Measurements from ENCODE around the gene CFB. TPM values are rescaled to one million over a fixed set of nuclear protein-coding genes. Genes with fewer than 3 reads are reported as not detected.

CFB gene
- total and polyA plus RNA-seq, 2 of the 13 experiments (the other 11 are each of a cell fraction or from before 2014, with no cell fraction given) = 171 to 513 TPM

GRCh38 chr6:31971993-31972708 lies 26.3 kb downstream of the CFB start, which contains the start of gene DXO (continued):
- TF ChIP-seq SNAPC4 (CRISPR knock-in tag; IDR thresholded peaks at IDR 0.05) (peak; percentile 76), WIZ (CRISPR knock-in tag; IDR thresholded peaks at IDR 0.05) (no peak; the same call in 1 of the 2 replicates), PLRG1 (conservative IDR thresholded peaks at IDR 0.05) (no peak), TAF15 (IDR thresholded peaks at IDR 0.05; ENCODE audit: low read depth, low read length, poor library complexity, severe bottlenecking) (peak; percentile 76), HNRNPL (IDR thresholded peaks at IDR 0.05; ENCODE audit: low read depth, low read length) (peak; percentile 70; the same call in 1 of the 2 replicates), PAWR (CRISPR knock-in tag; IDR thresholded peaks at IDR 0.05; ENCODE audit: borderline replicate concordance) (0 out of 2 replicates have a peak, but pooled peaks have one; percentile 5), NFATC3 (CRISPR knock-in tag; IDR thresholded peaks at IDR 0.05) (peak; percentile 8; the same call in 1 of the 2 replicates), HES4 (CRISPR knock-in tag; IDR thresholded peaks at IDR 0.05; ENCODE audit: borderline replicate concordance) (peak; percentile 17), ZFY (CRISPR knock-in tag; IDR thresholded peaks at IDR 0.05) (peak; percentile 80), NR3C1 (CRISPR knock-in tag; IDR thresholded peaks at IDR 0.05) (no peak), HDAC6 (IDR thresholded peaks at IDR 0.05; ENCODE audit: low read depth, low read length) (no peak), PRDM10 (CRISPR knock-in tag; IDR thresholded peaks at IDR 0.05; ENCODE audit: low read depth) (peak; percentile 41; the same call in 1 of the 2 replicates), PRMT3 (CRISPR knock-in tag; IDR thresholded peaks at IDR 0.05; ENCODE audit: borderline replicate concordance, low read depth) (no peak), ZNF605 (CRISPR knock-in tag; IDR thresholded peaks at IDR 0.05) (peak; percentile 25; the same call in 1 of the 2 replicates), MED1 (CRISPR knock-in tag; IDR thresholded peaks at IDR 0.05) (peak; percentile 80), ZSCAN21 (CRISPR knock-in tag; IDR thresholded peaks at IDR 0.05; ENCODE audit: borderline replicate concordance) (peak; percentile 94; the same call in 1 of the 2 replicates), ZNF260 (CRISPR knock-in tag; IDR thresholded peaks at IDR 0.05; ENCODE audit: borderline replicate concordance, low read depth) (no peak), FOSL2 (CRISPR knock-in tag; IDR thresholded peaks at IDR 0.05) (peak; percentile 57), FOXK2 (IDR thresholded peaks at IDR 0.05) (peak; percentile 47; the same call in 1 of the 2 replicates), CCDC6 (CRISPR knock-in tag; IDR thresholded peaks at IDR 0.05) (peak; percentile 82)
- TF ChIP-seq, protein P1, sequence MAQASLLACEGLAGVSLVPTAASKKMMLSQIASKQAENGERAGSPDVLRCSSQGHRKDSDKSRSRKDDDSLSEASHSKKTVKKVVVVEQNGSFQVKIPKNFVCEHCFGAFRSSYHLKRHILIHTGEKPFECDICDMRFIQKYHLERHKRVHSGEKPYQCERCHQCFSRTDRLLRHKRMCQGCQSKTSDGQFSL (CRISPR knock-in tag; IDR thresholded peaks at IDR 0.05) = peak; percentile 90
